HL-60 (cell line): Measurements from ENCODE around the gene SPRR2B.

ENCODE experiments used
- CTCF ChIP-seq: IDR thresholded peaks from one replicate; pipeline ENCODE4 v1.5.1; 2011; ENCODE audit warnings: low read length, control low read depth, inconsistent platforms; ENCODE audit not compliant: insufficient read depth
- POLR2AphosphoS5 ChIP-seq: IDR thresholded peaks from 2 replicates; pipeline ENCODE4 v1.6.1; 2012; ENCODE audit warnings: low read depth
- REST ChIP-seq: IDR thresholded peaks from 2 replicates; pipeline ENCODE4 v1.6.1; 2012; ENCODE audit warnings: low read depth; ENCODE audit not compliant: insufficient replicate concordance
- SPI1 ChIP-seq: IDR thresholded peaks from 2 replicates; pipeline ENCODE4 v1.6.1; 2012; ENCODE audit warnings: low read depth, mild to moderate bottlenecking, borderline replicate concordance

GRCh38 chr1:153087652-153088051 is 16.2 kb upstream of the SPRR2B start:
- TF ChIP-seq CTCF (no peak), REST (no peak), POLR2AphosphoS5 (no peak), SPI1 (no peak)
